ENCODE measurements around the gene SV2C.

GRCh38 chr5:76292620-76293322 is 209.6 kb downstream of the SV2C start:
- TF ChIP-seq CTCF (IDR thresholded peaks at IDR 0.05; ENCODE audit: borderline replicate concordance, extremely low read depth, low read length, poor library complexity, severe bottlenecking) (no peak), EZH2 (IDR thresholded peaks at IDR 0.05; ENCODE audit: borderline replicate concordance, low read depth, low read length, severe bottlenecking) (no peak)
